Nephron progenitor cell (in vitro differentiated cells): ENCODE data around the gene ZNF593OS.

Source experiments
- DNase-seq: peaks from one replicate; pipeline ENCODE4 v3.0.0; 2021
- H3K27ac Mint-ChIP-seq: 2 replicates; pipeline ENCODE4 v1.8.0; 2021; ENCODE audit warnings: mild to moderate bottlenecking, moderate library complexity, mixed read lengths
- H3K27me3 Mint-ChIP-seq: 2 replicates; pipeline ENCODE4 v1.8.0; 2021; ENCODE audit warnings: mild to moderate bottlenecking, low read depth, mixed read lengths; ENCODE audit not compliant: poor library complexity
- H3K36me3 Mint-ChIP-seq: 2 replicates; pipeline ENCODE4 v1.8.0; 2021; ENCODE audit warnings: low read depth, mixed read lengths
- H3K4me1 Mint-ChIP-seq: 2 replicates; pipeline ENCODE4 v1.8.0; 2021; ENCODE audit warnings: mixed read lengths
- H3K4me3 Mint-ChIP-seq: 2 replicates; pipeline ENCODE4 v1.8.0; 2021; ENCODE audit warnings: mild to moderate bottlenecking, moderate library complexity, mixed read lengths
- H3K9me3 Mint-ChIP-seq: 2 replicates; pipeline ENCODE4 v1.8.0; 2021; ENCODE audit warnings: mild to moderate bottlenecking, moderate library complexity, mixed read lengths
- TF ChIP-seq, protein P1 (sequence below): fragments of 200-600 bp; sonication (generic); IDR thresholded peaks from 2 replicates; pipeline ENCODE4 v1.5.0; 2021; ENCODE audit warnings: antibody characterized with exemption

The ZNF593OS gene

DNA sequence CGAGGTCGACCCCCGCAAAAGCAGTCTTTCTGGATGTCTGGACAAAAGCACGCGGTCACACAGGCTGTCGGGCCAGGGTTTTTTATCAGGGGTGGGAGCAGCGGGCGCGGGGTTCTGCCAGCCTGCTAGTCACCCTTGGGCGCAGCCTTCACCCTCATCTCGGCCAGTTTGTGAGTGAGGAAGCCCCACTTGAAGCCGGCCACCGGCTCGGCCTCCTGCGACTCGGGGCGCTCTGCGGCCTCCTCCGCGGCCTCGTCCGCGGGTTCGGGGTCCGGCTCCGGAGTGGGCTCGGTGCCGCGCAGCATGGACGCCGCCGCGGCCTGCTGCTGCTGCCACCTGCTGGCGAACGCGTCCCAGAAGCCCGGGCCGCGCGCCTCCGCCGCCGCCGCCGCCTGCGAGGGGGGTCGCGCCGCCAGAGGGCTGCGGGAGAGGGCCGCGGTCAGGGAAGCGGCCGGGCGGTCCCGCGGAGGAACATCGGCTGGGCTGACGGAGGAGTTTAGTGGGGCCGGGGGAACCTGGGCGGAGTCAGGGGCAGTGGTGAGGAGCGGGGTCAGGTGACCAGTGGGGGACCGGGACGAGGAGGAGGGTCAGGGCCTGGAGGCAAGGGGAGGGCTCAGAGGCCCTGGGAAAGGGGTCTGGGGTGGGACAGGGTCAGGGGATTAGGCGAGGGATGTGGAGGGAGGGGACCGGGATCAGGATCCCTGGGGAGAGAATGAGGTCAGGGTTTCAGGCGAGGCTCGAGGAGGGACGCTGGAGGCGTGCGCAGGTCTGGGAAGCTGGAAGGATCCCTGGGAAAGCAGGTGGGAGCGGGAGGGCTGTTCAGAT, 7.4 kb downstream of the ZNF593OS start:
- Mint-ChIP-seq H3K9me3 (no peaks in the 10 kb centered on the region), H3K36me3 (no peaks in the 10 kb centered on the region), H3K4me3 (peak overlapping the region; percentile 75), H3K4me1 (peaks cover 65% of the 10 kb centered on the region), H3K27me3 (peaks cover 32% of the 10 kb centered on the region), H3K27ac (peak overlapping the region; percentile 98)
- TF ChIP-seq, protein P1, sequence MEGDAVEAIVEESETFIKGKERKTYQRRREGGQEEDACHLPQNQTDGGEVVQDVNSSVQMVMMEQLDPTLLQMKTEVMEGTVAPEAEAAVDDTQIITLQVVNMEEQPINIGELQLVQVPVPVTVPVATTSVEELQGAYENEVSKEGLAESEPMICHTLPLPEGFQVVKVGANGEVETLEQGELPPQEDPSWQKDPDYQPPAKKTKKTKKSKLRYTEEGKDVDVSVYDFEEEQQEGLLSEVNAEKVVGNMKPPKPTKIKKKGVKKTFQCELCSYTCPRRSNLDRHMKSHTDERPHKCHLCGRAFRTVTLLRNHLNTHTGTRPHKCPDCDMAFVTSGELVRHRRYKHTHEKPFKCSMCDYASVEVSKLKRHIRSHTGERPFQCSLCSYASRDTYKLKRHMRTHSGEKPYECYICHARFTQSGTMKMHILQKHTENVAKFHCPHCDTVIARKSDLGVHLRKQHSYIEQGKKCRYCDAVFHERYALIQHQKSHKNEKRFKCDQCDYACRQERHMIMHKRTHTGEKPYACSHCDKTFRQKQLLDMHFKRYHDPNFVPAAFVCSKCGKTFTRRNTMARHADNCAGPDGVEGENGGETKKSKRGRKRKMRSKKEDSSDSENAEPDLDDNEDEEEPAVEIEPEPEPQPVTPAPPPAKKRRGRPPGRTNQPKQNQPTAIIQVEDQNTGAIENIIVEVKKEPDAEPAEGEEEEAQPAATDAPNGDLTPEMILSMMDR, result peak; percentile 31
- peak; percentile 91 for DNase-seq

DNA sequence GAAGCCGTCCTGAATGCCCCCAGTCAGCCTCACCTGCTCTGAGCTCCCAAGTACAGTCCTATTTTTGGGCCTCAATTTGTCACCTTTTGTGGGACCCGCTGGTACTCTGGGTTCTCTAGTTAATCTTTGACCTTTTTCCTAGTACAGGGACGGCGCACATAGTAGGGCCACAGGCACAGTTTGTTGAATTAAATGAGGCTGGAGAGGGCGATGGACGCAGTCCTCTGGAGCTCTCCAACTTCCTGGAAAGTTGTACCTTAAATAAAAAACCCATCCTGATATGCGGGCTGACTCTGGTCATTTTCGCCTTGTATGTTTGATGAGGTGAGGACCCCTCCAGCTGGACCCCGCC, 8.0 kb downstream of the ZNF593OS start:
- Mint-ChIP-seq H3K4me3 (peak overlapping the region; percentile 32), H3K27me3 (peaks cover 32% of the 10 kb centered on the region)
- DNase-seq, result no peak

DNA sequence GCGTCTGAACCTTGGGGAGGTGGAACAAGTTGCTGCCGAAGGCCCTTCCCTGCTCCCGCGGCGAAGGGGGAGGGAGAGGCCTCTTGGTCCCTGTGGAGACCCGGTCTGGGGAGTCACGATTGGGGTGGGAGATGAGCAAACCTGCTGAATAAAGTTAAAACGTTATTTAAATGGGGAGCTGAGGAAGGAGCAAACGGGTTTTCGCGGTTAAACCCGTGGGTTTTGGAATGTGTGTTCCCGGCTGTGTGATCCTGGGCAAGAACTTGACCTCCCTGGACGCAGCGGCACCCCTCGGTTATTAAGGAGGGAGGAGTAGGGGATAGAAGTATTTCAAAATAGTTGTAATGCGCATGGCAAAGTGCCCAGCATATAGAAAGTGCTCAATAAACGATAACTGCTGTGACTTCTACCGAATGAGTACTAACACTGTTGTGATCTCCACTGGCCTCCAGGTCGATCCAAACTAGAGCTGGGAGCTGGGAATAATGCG, 9.4 kb downstream of the ZNF593OS start:
- DNase-seq, result no peak
- H3K36me3 Mint-ChIP-seq, result no peaks in the 10 kb centered on the region
- H3K27me3 Mint-ChIP-seq, result peaks cover 24% of the 10 kb centered on the region
- peaks cover 68% of the 10 kb centered on the region for H3K4me1 Mint-ChIP-seq
- no peak overlapping the region for H3K27ac Mint-ChIP-seq
- TF ChIP-seq, protein P1, result no peak
- no peaks in the 10 kb centered on the region for H3K9me3 Mint-ChIP-seq
- H3K4me3 Mint-ChIP-seq, result peak overlapping the region; percentile 79

More for the DNA sequence above, 8.0 kb downstream of the ZNF593OS start:
- peaks cover 65% of the 10 kb centered on the region for H3K4me1 Mint-ChIP-seq
- TF ChIP-seq, protein P1, result no peak
- H3K27ac Mint-ChIP-seq, result no peak overlapping the region
- no peaks in the 10 kb centered on the region for H3K9me3 Mint-ChIP-seq
- H3K36me3 Mint-ChIP-seq, result no peaks in the 10 kb centered on the region

DNA sequence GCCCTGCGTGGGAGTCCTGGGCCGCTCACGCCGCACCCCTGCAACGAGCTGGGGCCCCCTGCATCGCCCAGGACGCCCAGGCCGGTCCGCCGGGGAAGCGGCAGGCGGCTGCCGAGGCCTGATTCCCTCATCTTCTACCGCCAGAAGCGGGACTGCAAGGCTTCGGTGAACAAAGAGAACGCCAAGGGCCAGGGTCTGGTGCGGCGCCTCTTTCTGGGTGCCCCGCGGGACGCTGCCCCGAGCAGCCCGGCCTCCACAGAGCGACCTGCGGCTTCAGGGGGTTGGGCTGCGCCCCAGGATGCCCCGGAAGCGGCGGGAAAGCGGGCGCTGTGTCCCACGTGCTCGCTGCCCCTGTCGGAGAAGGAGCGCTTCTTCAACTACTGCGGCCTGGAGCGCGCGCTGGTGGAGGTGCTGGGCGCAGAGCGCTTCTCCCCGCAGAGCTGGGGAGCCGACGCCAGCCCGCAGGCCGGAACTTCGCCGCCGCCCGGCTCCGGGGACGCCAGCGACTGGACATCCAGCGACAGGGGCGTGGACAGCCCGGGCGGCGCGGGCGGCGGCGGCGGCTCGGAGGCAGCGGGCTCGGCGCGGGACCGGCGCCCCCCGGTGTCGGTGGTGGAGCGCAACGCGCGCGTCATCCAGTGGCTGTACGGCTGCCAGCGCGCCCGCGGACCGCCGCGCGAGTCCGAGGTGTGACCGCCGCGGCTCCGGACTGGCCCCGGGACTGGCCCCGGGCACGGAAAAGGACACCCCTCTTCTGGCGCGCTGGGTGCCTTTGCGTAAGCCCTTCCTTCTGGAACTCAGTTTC, 10.0 kb downstream of the ZNF593OS start:
- no peaks in the 10 kb centered on the region for H3K36me3 Mint-ChIP-seq
- TF ChIP-seq, protein P1, result no peak
- H3K4me3 Mint-ChIP-seq, result peak overlapping the region; percentile 79
- no peak overlapping the region for H3K27ac Mint-ChIP-seq
- H3K4me1 Mint-ChIP-seq, result peaks cover 65% of the 10 kb centered on the region
- peak; percentile 83 for DNase-seq
- H3K27me3 Mint-ChIP-seq, result peaks cover 23% of the 10 kb centered on the region
- H3K9me3 Mint-ChIP-seq, result no peaks in the 10 kb centered on the region

DNA sequence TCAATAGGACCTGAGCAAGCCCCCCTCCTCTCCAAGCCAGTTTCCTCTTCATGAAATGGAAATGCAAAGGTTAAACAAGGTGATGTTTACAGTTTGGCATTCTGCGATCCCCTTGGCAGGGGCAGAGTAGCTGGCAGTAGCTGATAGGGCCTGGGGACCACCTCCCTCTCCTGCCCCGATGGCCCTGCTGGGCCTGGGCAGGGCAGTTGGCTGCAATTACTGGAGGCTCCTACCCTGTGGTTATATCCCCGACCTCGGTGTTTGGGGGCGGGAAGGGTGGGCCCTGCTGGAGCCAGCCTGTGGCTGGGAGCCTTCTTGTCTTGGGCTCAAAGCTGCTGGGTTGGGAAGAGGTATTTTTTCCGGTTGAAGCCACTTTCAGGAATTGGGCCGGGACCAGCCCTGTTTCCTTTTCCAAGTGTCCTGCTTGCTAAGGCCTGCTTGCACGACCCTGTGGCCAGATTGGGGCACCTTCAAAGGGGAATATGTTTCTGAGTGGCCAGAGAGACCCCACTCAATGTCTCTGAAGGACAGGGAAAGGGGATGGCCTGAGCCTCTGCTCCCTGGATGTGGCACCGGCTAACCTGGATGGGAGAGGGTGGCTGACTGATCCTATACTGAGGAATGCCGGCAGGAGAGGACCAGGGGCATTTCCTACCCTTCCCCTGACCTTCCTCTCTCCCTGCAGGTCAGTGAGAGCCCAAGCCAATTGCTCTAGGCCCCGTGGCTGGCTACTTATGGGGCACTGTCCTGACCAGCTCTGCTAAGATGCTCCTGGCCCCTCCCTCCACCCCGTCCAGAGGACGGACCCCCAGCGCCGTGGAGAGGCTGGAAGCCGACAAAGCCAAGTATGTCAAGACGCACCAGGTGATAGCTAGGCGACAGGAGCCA, 10.9 kb downstream of the ZNF593OS start:
- Mint-ChIP-seq H3K27ac (no peak overlapping the region), H3K4me3 (peak overlapping the region; percentile 66), H3K9me3 (no peaks in the 10 kb centered on the region), H3K27me3 (peaks cover 20% of the 10 kb centered on the region), H3K4me1 (peaks cover 65% of the 10 kb centered on the region), H3K36me3 (no peaks in the 10 kb centered on the region)
- no peak for DNase-seq
- TF ChIP-seq, protein P1, result no peak
